Skeletal muscle tissue (tissue), 4 donors: ENCODE results near the gene TRIM28. TPM values are rescaled to one million over a fixed set of nuclear protein-coding genes. Genes with fewer than 3 reads are reported as not detected.

Source experiments
- H3K27ac ChIP-seq: one replicate; pipeline ENCODE4 v1.7.0; 2013; ENCODE audit warnings: mild to moderate bottlenecking, low read depth, low read length, inconsistent platforms
- H3K27me3 ChIP-seq, 3 donors: one replicate each; pipeline ENCODE4 v1.7.0; 2013; ENCODE audit warnings: low read length in 3 of 3; ENCODE audit not compliant: control insufficient read depth in 3 of 3, insufficient read depth in 3 of 3
- H3K36me3 ChIP-seq, 3 donors: one replicate each; pipeline ENCODE4 v1.7.0; 2013; ENCODE audit warnings: low read length in 3 of 3; ENCODE audit not compliant: control insufficient read depth in 3 of 3, insufficient read depth in 3 of 3
- H3K4me1 ChIP-seq, 3 donors: one replicate each; pipeline ENCODE4 v1.7.0; 2013; ENCODE audit warnings: low read length in 3 of 3, mild to moderate bottlenecking in 3 of 3; ENCODE audit not compliant: control insufficient read depth in 3 of 3, insufficient read depth in 3 of 3
- H3K4me3 ChIP-seq, 3 donors: one replicate each; pipeline ENCODE4 v1.7.0; 2013; ENCODE audit warnings: low read length in 3 of 3
- H3K9ac ChIP-seq, 3 donors: one replicate each; pipeline ENCODE4 v1.7.0; 2013; ENCODE audit warnings: low read length in 3 of 3, mild to moderate bottlenecking in 3 of 3, moderate library complexity in 2 of 3, low read depth in 1 of 3
- H3K9me3 ChIP-seq, 3 donors: one replicate each; pipeline ENCODE4 v1.7.0; 2013; ENCODE audit warnings: low read length in 3 of 3; ENCODE audit not compliant: control insufficient read depth in 3 of 3
- total RNA-seq: library from RNA; depleted of rRNA; stranded (reverse); fragments of >200 nt; gene quantifications from one replicate; pipeline ENCODE4 v1.2.3, GENCODE V29; 2014
- donor health status: Osteomylitis.

The TRIM28 gene
- total RNA-seq, 1 donor from 2014 or later = 277 TPM

DNA sequence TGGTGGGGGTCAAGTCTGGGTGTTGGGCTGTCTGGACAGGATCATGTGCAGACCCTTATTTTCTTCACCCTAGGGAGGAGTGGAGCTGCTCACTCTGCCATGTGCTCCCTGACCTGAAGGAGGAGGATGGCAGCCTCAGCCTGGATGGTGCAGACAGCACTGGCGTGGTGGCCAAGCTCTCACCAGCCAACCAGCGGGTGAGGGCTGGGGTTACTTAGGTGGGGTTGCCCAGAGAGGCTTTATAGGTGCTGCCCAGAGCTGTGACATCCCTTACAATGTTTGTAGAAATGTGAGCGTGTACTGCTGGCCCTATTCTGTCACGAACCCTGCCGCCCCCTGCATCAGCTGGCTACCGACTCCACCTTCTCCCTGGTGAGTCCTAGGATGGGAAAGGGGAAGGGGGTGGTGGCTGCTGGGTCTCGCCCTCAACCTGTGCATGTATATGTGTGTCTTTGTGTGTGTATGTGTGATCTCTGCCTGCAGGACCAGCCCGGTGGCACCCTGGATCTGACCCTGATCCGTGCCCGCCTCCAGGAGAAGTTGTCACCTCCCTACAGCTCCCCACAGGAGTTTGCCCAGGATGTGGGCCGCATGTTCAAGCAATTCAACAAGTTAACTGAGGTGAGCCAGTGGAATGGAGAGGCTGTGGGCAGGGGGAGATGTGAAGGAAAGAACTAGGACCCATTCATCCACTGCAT is 5.9 kb downstream of the TRIM28 start:
- Histone ChIP-seq H3K36me3 (peaks cover 63 to 70% (median 69%) of the 10 kb centered on the region in 3 donors), H3K27ac (no peak overlapping the region), H3K9ac (no peak overlapping the region), H3K4me3 (no peak overlapping the region), H3K27me3 (no peaks in the 10 kb centered on the region), H3K9me3 (no peaks in the 10 kb centered on the region), H3K4me1 (peaks cover 34 to 49% (median 38%) of the 10 kb centered on the region in 3 donors)

DNA sequence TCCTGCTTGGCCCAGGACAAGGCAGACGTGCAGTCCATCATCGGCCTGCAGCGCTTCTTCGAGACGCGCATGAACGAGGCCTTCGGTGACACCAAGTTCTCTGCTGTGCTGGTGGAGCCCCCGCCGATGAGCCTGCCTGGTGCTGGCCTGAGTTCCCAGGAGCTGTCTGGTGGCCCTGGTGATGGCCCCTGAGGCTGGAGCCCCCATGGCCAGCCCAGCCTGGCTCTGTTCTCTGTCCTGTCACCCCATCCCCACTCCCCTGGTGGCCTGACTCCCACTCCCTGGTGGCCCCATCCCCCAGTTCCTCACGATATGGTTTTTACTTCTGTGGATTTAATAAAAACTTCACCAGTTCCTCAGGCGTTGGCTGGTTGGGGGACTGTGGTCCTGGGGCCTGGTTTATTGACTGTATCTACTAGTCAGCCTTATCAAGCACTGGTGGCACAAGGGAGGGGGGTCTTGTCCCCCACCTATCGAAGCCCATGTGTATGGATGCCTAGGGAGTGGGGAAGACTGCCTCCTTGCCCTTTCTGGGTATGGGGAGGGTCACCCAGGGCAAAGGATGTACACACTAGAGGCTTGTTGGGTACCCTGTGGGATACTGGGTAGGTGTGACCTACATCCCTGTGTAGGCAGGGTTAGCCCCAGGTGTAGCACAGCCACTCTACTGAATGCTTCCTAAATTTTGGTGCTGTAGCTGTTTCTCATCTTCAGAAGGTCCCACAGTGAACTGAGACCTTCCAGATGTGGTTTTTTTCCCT is 6.7 kb downstream of the TRIM28 start:
- Histone ChIP-seq H3K36me3 (peaks cover 62 to 68% (median 67%) of the 10 kb centered on the region in 3 donors), H3K27me3 (no peaks in the 10 kb centered on the region), H3K9ac (no peak overlapping the region), H3K4me1 (peaks cover 34 to 48% (median 39%) of the 10 kb centered on the region in 3 donors), H3K27ac (no peak overlapping the region), H3K9me3 (no peaks in the 10 kb centered on the region), H3K4me3 (no peak overlapping the region)

DNA sequence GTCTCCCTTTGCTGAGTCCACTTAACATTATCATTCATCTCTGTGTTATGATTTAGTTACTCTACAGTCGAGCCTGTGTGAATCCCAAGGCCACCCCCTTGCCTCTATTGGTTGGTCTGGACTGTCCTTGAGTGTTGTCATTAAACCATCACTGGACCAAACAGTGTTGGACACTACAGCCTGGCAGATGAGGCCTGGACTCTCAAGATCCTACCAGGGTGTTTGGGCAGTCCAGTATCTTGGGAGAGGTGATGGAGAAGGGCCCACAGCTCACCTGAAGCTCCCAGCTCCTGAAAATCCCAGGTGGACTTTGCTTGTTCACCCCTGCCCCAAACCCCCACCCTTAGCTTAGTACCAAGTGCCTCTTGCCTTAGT is 7.2 kb downstream of the TRIM28 start:
- Histone ChIP-seq H3K36me3 (peaks cover 63 to 65% (median 64%) of the 10 kb centered on the region in 3 donors), H3K4me1 (peaks cover 32 to 47% (median 37%) of the 10 kb centered on the region in 3 donors)

DNA sequence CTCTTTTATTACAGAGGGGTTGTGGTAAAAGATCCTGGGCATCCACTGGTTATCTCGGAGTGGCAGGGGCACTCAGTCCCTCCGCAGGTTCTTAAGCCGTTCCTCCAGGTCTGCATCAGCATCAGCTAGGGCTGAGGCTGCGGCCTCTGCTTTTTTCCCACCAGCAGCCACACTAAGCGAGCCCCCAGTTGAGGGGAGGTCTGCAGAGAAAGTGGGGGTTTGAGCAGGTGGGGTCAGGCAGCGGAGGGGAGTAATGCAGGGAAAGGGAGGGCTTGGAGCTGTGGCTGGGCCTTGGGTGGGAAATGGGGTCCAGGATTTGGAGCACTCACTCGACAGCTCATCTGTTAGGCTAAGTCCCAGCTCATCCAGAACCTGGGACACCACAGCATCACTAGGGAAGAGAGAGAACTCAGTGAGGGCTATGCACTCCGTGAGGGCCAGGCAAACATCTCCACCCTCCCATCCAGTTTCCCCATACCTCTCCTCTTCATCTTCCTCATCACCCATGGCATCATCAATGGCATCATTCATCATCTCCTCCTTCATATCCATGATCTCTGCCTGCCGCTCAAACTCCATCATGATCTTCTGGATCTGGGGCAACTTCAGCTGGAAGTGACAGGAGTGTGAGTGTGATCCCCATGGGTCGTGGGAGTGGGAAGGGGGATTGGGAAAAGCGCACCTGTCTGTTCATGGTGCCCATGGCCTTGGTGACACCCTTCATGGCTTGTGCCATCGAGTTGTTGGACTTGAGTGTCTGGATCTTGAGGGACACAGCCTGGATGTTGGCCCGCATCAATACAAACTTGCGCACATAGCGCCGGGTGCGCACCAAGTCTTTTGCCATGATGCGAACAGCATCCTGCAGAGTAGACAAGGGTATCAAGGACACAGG is 8.0 kb downstream of the TRIM28 start:
- Histone ChIP-seq H3K36me3 (peaks cover 67 to 70% (median 69%) of the 10 kb centered on the region in 3 donors), H3K27me3 (no peaks in the 10 kb centered on the region), H3K4me3 (no peak overlapping the region), H3K4me1 (peaks cover 33 to 47% (median 37%) of the 10 kb centered on the region in 3 donors), H3K27ac (no peak overlapping the region), H3K9me3 (no peaks in the 10 kb centered on the region), H3K9ac (no peak overlapping the region)

More for the DNA sequence above, 7.2 kb downstream of the TRIM28 start:
- Histone ChIP-seq H3K27ac (no peak overlapping the region), H3K4me3 (no peak overlapping the region), H3K9ac (no peak overlapping the region), H3K9me3 (no peaks in the 10 kb centered on the region), H3K27me3 (no peaks in the 10 kb centered on the region)

DNA sequence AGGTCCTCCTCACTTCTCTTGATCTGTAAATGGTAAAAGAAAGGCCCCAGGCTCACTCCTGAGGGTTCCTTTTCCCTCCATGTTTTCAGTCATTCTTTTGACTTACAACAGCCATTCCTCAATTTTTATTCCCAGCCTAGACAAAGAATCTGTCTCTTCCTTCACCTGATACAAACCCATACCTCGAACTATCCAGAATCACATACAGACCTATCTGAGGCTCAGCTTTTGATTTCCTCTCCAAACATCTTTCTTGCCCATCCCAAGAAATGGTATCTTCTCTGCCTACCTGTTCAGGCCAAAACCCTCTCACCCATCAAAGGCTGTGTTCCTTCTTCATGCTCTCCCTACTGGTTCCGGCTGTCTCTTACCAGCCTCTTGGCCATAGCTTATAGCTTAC is 8.8 kb downstream of the TRIM28 start:
- H3K9ac ChIP-seq = no peak overlapping the region
- peaks cover 35 to 47% (median 37%) of the 10 kb centered on the region in 3 donors for H3K4me1 ChIP-seq
- H3K9me3 ChIP-seq = no peaks in the 10 kb centered on the region
- peaks cover 62 to 65% (median 62%) of the 10 kb centered on the region in 3 donors for H3K36me3 ChIP-seq
- H3K27ac ChIP-seq = no peak overlapping the region
- H3K27me3 ChIP-seq = no peaks in the 10 kb centered on the region
- H3K4me3 ChIP-seq = no peak overlapping the region

DNA sequence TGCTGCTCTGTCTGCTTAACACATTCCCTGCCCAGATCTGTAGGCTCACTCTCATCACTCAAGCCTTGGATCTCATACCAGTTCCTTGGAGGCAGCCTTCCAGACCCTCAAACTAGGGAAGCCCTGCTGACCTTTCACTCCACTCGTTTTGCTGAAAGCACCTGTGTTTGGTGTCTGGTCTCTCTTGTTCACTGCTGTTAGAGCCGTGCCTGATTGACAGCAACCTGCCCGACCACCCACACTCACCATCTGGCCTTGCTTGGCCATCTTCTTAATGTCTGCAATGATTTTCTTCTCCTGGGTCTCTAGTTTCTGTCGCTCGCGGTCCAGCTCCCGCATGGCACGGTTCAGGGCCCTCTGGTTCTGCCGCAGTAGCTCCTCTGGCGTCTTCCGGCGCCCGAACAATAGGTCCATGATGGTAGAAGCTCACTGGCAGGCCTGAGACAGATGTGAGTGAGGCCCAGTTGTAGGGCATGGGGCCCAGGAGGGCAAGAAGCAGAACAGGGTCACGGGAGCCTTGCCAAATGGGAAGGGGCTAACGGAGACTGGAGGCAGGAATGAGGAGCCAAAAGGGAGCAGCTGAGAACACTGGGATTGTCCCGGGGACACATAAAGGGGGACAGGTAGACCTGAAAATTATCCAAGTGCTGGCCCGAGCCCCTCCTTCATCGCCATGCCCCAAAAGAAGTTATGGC is 10.1 kb downstream of the TRIM28 start:
- peaks cover 37 to 46% (median 39%) of the 10 kb centered on the region in 3 donors for H3K4me1 ChIP-seq
- H3K27ac ChIP-seq = peak overlapping the region; percentile 97
- H3K27me3 ChIP-seq = no peaks in the 10 kb centered on the region
- peak overlapping the region; percentile 94 to 99 (median 96) for H3K9ac ChIP-seq
- peaks cover 49 to 53% (median 50%) of the 10 kb centered on the region in 3 donors for H3K36me3 ChIP-seq
- H3K4me3 ChIP-seq = peak overlapping the region; percentile 98 to 100 (median 99)
- no peaks in the 10 kb centered on the region for H3K9me3 ChIP-seq

DNA sequence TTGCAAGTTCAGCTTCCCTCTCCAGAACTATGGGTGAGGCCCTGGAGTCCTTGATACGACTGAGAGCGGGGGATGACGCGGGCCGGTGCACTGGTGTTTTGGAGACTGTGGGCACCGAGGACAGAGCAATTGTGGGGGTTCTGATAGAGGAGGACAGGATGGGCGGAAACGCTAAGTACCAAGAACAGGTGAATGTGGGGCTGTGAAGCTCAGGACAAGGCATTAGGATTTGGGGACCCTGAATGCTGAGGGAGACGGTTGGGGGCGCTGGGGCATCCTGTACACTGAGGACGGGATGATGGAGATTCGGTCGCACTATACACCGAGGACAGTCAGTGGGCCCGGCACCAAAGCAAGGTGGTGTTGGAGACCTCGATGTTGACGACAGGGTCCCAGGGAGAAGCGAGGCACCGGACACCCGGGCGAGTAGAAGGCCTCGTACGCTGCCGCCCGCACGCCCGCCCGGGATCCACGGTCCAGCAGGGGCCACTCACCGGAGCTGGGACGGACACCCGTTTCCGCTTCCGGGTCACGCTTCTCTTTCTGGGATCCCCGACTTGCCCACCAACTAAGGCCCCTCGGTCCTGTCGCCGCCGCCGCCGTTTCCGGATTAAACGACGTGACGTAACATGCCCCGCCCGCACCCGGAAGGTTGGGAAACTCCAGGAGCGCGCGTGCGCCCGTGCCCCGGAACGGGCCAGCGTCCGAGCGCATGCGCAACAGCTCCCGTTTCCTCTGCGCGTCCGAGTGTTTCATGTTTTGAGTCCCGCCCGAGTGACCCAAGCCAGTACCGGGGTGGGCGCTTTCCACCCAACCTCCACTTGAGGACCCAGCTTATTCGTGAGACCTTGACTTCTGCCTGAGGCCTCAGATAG is 10.9 kb downstream of the TRIM28 start, which contains the start of gene CHMP2A:
CHMP2A (minus strand) TSS at position 612 of the 875 bp plus-strand sequence. CDS start 893 bp downstream, outside the sequence.
- Histone ChIP-seq H3K27me3 (no peaks in the 10 kb centered on the region), H3K36me3 (peaks cover 42 to 45% (median 42%) of the 10 kb centered on the region in 3 donors), H3K9me3 (no peaks in the 10 kb centered on the region), H3K27ac (peak within 1 kb of the TSS; percentile 97), H3K9ac (peak within 1 kb of the TSS; percentile 94 to 99 (median 96)), H3K4me1 (peaks cover 39 to 53% (median 44%) of the 10 kb centered on the region in 3 donors), H3K4me3 (peak within 1 kb of the TSS; percentile 98 to 100 (median 99))

DNA sequence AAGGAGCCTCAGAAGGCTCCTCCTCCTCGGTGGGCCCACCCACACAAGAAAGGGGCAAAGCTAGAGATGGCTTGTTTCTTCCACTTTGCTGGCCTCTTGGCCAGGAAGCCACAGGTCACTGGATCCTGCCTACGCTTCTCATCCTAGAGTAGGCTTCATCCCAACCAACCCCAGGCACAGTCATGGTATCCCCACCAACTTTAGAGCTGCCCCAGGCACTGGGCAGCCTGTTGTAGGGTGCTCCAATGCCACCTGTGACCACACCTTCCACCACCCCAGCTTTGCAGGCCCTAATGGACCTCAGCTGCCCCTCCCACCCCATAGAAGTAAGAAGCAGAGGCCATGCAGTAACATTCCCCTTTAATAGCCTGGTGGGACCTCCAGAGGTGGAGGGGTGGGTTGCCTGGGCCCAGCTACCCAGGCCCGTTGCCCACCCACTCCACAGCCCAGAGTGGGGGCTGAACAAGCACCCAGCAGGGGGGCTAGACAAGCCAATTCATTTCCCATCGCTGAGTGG is 11.6 kb downstream of the TRIM28 start:
- peaks cover 35 to 38% (median 36%) of the 10 kb centered on the region in 3 donors for H3K36me3 ChIP-seq

More for the DNA sequence above, 11.6 kb downstream of the TRIM28 start:
- Histone ChIP-seq H3K27me3 (no peaks in the 10 kb centered on the region), H3K9me3 (no peaks in the 10 kb centered on the region), H3K4me1 (peaks cover 46 to 60% (median 51%) of the 10 kb centered on the region in 3 donors), H3K9ac (peak overlapping the region; percentile 94 to 99 (median 96)), H3K27ac (peak overlapping the region; percentile 97), H3K4me3 (peak overlapping the region; percentile 98 to 100 (median 99))
